Neural progenitor cell (in vitro differentiated cells): ENCODE data around the gene CFAP57. TPM values are rescaled to one million over a fixed set of nuclear protein-coding genes. Genes with fewer than 3 reads are reported as not detected.

Source experiments
- DNase-seq: peaks from one replicate; pipeline ENCODE4 v3.0.0-alpha.2; 2016; ENCODE audit warnings: low spot score
- H2AFZ ChIP-seq: fragments of 200-600 bp; sonication (generic); replicated peaks from 2 replicates; pipeline ENCODE4 v1.6.1; 2016; ENCODE audit warnings: antibody characterized with exemption
- H3F3A ChIP-seq: fragments of 200-600 bp; sonication (generic); 2 replicates; pipeline ENCODE4 v1.6.1; 2016; ENCODE audit warnings: antibody characterized with exemption, low read depth
- H3K27ac ChIP-seq: fragments of 200-600 bp; sonication (generic); 2 replicates; pipeline ENCODE4 v1.5.1; 2016; ENCODE audit warnings: mild to moderate bottlenecking
- H3K27me3 ChIP-seq: fragments of 200-600 bp; sonication (generic); 2 replicates; pipeline ENCODE4 v1.6.1; 2016; ENCODE audit warnings: mild to moderate bottlenecking, moderate library complexity
- H3K36me3 ChIP-seq: fragments of 200-600 bp; sonication (generic); 2 replicates; pipeline ENCODE4 v1.5.1; 2016
- H3K4me1 ChIP-seq: fragments of 200-600 bp; sonication (generic); 2 replicates; pipeline ENCODE4 v1.6.1; 2016; ENCODE audit warnings: mixed run types
- H3K4me2 ChIP-seq: fragments of 200-600 bp; sonication (generic); 2 replicates; pipeline ENCODE4 v1.6.1; 2016
- H3K4me3 ChIP-seq: fragments of 200-600 bp; sonication (generic); 2 replicates; pipeline ENCODE4 v1.5.1; 2016
- H3K79me2 ChIP-seq: fragments of 200-600 bp; sonication (generic); 2 replicates; pipeline ENCODE4 v1.6.1; 2016; ENCODE audit warnings: low read depth
- H3K9ac ChIP-seq: fragments of 200-600 bp; sonication (generic); 2 replicates; pipeline ENCODE4 v1.6.1; 2016
- H3K9me3 ChIP-seq: fragments of 200-600 bp; sonication (generic); 2 replicates; pipeline ENCODE4 v1.5.1; 2016; ENCODE audit warnings: low read depth
- H4K20me1 ChIP-seq: fragments of 200-600 bp; sonication (generic); 2 replicates; pipeline ENCODE4 v1.6.1; 2016; ENCODE audit warnings: low read depth
- H3K27ac Mint-ChIP-seq: 3 replicates; pipeline ENCODE4 v1.8.0; 2021; ENCODE audit warnings: mixed read lengths
- H3K27me3 Mint-ChIP-seq: 2 replicates; pipeline ENCODE4 v1.8.0; 2022; ENCODE audit warnings: low read depth, mild to moderate bottlenecking, inconsistent platforms, moderate library complexity, mixed read lengths; ENCODE audit not compliant: insufficient read depth
- H3K36me3 Mint-ChIP-seq: 3 replicates; pipeline ENCODE4 v1.8.0; 2021; ENCODE audit warnings: mixed read lengths
- H3K4me1 Mint-ChIP-seq: 3 replicates; pipeline ENCODE4 v1.8.0; 2021; ENCODE audit warnings: mixed read lengths
- H3K4me3 Mint-ChIP-seq: 3 replicates; pipeline ENCODE4 v1.8.0; 2021; ENCODE audit warnings: mild to moderate bottlenecking, moderate library complexity, mixed read lengths
- H3K9me3 Mint-ChIP-seq: 3 replicates; pipeline ENCODE4 v1.8.0; 2020; ENCODE audit warnings: mixed read lengths
- CTCF ChIP-seq: fragments of 200-600 bp; sonication (generic); IDR thresholded peaks from 2 replicates; pipeline ENCODE4 v1.5.1; 2017; ENCODE audit warnings: antibody characterized with exemption, mild to moderate bottlenecking
- EZH2 ChIP-seq: fragments of 200-600 bp; sonication (generic); IDR thresholded peaks from 2 replicates; pipeline ENCODE4 v1.6.1; 2017; ENCODE audit warnings: antibody characterized with exemption, mild to moderate bottlenecking, moderate library complexity
- EZH2phosphoT487 ChIP-seq: fragments of 200-600 bp; sonication (generic); IDR thresholded peaks from 2 replicates; pipeline ENCODE4 v1.6.1; 2017; ENCODE audit warnings: antibody characterized with exemption
- total RNA-seq: library from RNA; depleted of rRNA; stranded (reverse); fragments of >200 nt; gene quantifications from 2 replicates; pipeline ENCODE4 v1.2.3, GENCODE V29; 2015; ENCODE audit warnings: low replicate concordance

The CFAP57 gene
- total RNA-seq, 1 donor from 2014 or later, result 0.97 TPM

GRCh38 chr1:43153443-43153842 is 18.7 kb upstream of the CFAP57 start:
- H3K4me3 ChIP-seq, result no peak overlapping the region
- H3K9ac ChIP-seq, result no peak overlapping the region
- TF ChIP-seq EZH2phosphoT487 (no peak), CTCF (no peak), EZH2 (no peak)
- no peak for DNase-seq
- no peaks in the 10 kb centered on the region for H3K79me2 ChIP-seq
- peaks cover 4% of the 10 kb centered on the region for H3K27me3 ChIP-seq
- Mint-ChIP-seq H3K27ac (no peak overlapping the region), H3K9me3 (no peaks in the 10 kb centered on the region), H3K27me3 (peaks cover 6% of the 10 kb centered on the region), H3K4me1 (peaks cover 6% of the 10 kb centered on the region), H3K36me3 (no peaks in the 10 kb centered on the region), H3K4me3 (no peak overlapping the region)
- H3K4me2 ChIP-seq, result no peak overlapping the region
- H3F3A ChIP-seq, result no peaks in the 10 kb centered on the region
- H3K4me1 ChIP-seq, result peaks cover 2% of the 10 kb centered on the region
- H3K36me3 ChIP-seq, result no peaks in the 10 kb centered on the region
- no peaks in the 10 kb centered on the region for H3K9me3 ChIP-seq
- H3K27ac ChIP-seq, result no peak overlapping the region
- H4K20me1 ChIP-seq, result peaks cover 1% of the 10 kb centered on the region
- H2AFZ ChIP-seq, result no peak overlapping the region

GRCh38 chr1:43156026-43156425 is 16.1 kb upstream of the CFAP57 start:
- no peak for TF ChIP-seq EZH2
- TF ChIP-seq CTCF, result no peak
- TF ChIP-seq EZH2phosphoT487, result no peak
- Histone ChIP-seq H3K4me1 (no peaks in the 10 kb centered on the region), H3K9ac (no peak overlapping the region), H3K36me3 (no peaks in the 10 kb centered on the region), H4K20me1 (no peaks in the 10 kb centered on the region), H3K27me3 (no peaks in the 10 kb centered on the region), H3K9me3 (no peaks in the 10 kb centered on the region), H3K79me2 (no peaks in the 10 kb centered on the region), H3K27ac (no peak overlapping the region), H3K4me3 (no peak overlapping the region), H3K4me2 (no peak overlapping the region), H3F3A (no peaks in the 10 kb centered on the region), H2AFZ (no peak overlapping the region)
- Mint-ChIP-seq H3K27ac (no peak overlapping the region), H3K27me3 (peaks cover 4% of the 10 kb centered on the region), H3K4me1 (no peaks in the 10 kb centered on the region), H3K4me3 (no peak overlapping the region), H3K36me3 (no peaks in the 10 kb centered on the region), H3K9me3 (no peaks in the 10 kb centered on the region)
- no peak for DNase-seq

- no peak for DNase-seq
- no peaks in the 10 kb centered on the region for H4K20me1 ChIP-seq
- H3K4me3 ChIP-seq, result no peak overlapping the region
- no peaks in the 10 kb centered on the region for H3K9me3 ChIP-seq
- H3K4me1 ChIP-seq, result no peaks in the 10 kb centered on the region
- H3K9ac ChIP-seq, result no peak overlapping the region
- peaks cover 3% of the 10 kb centered on the region for H3K36me3 ChIP-seq
- H3K27ac ChIP-seq, result no peak overlapping the region
- H2AFZ ChIP-seq, result no peak overlapping the region
- H3K9me3 Mint-ChIP-seq, result no peaks in the 10 kb centered on the region
- no peaks in the 10 kb centered on the region for H3K27me3 Mint-ChIP-seq
- no peaks in the 10 kb centered on the region for H3K27me3 ChIP-seq
- peaks cover 2% of the 10 kb centered on the region for H3K79me2 ChIP-seq
- H3K4me1 Mint-ChIP-seq, result no peaks in the 10 kb centered on the region
- no peak overlapping the region for H3K27ac Mint-ChIP-seq
- TF ChIP-seq CTCF (no peak), EZH2phosphoT487 (no peak), EZH2 (no peak)
- H3F3A ChIP-seq, result no peaks in the 10 kb centered on the region
- no peak overlapping the region for H3K4me2 ChIP-seq
- peaks cover 21% of the 10 kb centered on the region for H3K36me3 Mint-ChIP-seq
- no peak overlapping the region for H3K4me3 Mint-ChIP-seq
Observed at GRCh38 chr1:43165162-43165561, 7.0 kb upstream of the CFAP57 start.
